ENCODE data around the gene ALDH3A1.

Gene ALDH3A1

GRCh38 chr17:19759568-19760549 lies 11.8 kb upstream of the ALDH3A1 start:
- no peak for DNase-seq

GRCh38 chr17:19757536-19758180 lies 9.6 kb upstream of the ALDH3A1 start:
- DNase-seq = no peak

- DNase-seq = no peak
Observed at GRCh38 chr17:19756546-19756945, 8.4 kb upstream of the ALDH3A1 start.

- DNase-seq = no peak
Observed at GRCh38 chr17:19755821-19756510, 7.9 kb upstream of the ALDH3A1 start.

GRCh38 chr17:19755392-19755791 lies 7.3 kb upstream of the ALDH3A1 start:
- DNase-seq = no peak

GRCh38 chr17:19753661-19754463 lies 5.8 kb upstream of the ALDH3A1 start:
- no peak for DNase-seq

- no peak for DNase-seq
Observed at GRCh38 chr17:19753051-19753509, 5.0 kb upstream of the ALDH3A1 start.

GRCh38 chr17:19752216-19753050 lies 4.3 kb upstream of the ALDH3A1 start:
- no peak for DNase-seq

- no peak for DNase-seq
Observed at GRCh38 chr17:19750835-19751234, 2.7 kb upstream of the ALDH3A1 start.

- no peak for DNase-seq
Observed at GRCh38 chr17:19750020-19750572, 2.0 kb upstream of the ALDH3A1 start.

GRCh38 chr17:19748807-19749193 lies 702 bp upstream of the ALDH3A1 start:
- DNase-seq = no peak

- DNase-seq = no peak
Observed at GRCh38 chr17:19747159-19747719, 859 bp downstream of the ALDH3A1 start.

- no peak for DNase-seq
Observed at GRCh38 chr17:19746517-19746916, 1.6 kb downstream of the ALDH3A1 start.

GRCh38 chr17:19744922-19745757 lies 3.0 kb downstream of the ALDH3A1 start:
- no peak for DNase-seq

- no peak for DNase-seq
Observed at GRCh38 chr17:19744492-19744891, 3.6 kb downstream of the ALDH3A1 start.

- DNase-seq = no peak
Observed at GRCh38 chr17:19743101-19744100, 4.7 kb downstream of the ALDH3A1 start.

- no peak for DNase-seq
Observed at GRCh38 chr17:19742495-19742894, 5.6 kb downstream of the ALDH3A1 start.

GRCh38 chr17:19741832-19742457 lies 6.2 kb downstream of the ALDH3A1 start:
- no peak for DNase-seq

All from NK-92 treated with Interleukin-12 subunit alpha and Interleukin-12 subunit beta, amount 100 ng/mL, for 24 hours (cell line).